Measurements from ENCODE around the gene NKAIN2. TPM values are rescaled to one million over a fixed set of nuclear protein-coding genes. Genes with fewer than 3 reads are reported as not detected.
A peak's percentile ranks its signal among the peaks of the same experiment; 100 is the strongest.

The NKAIN2 gene
- total and polyA plus RNA-seq, 8 donors: 9.5 to 23.4 (median 18.9) TPM; not detected in 2

DNA sequence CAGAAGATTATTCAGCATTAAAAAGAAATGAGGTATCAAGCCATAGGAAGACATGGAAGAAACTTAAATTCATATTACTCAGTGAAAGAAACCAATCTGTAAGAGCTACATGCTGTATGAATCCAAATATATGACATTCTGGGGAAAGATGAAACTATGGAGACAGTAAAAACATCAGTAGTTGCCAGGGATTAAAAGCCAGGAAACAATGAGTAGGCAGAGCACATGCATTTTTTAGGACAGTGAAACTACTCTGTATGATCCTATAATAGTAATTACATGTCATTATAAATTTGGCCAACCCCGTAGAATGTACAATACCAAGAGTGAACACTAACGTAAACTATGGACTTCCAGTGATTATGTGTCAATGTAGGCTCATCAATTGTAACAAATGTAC, 1065.8 kb downstream of the NKAIN2 start:
- H3K9me3 ChIP-seq: no peaks in the 10 kb centered on the region
- peak in 1 of 4 donors; percentile 47 for DNase-seq
- intact Hi-C loops (cut with DNase I): no loop called here
- H3K4me1 ChIP-seq: no peaks in the 10 kb centered on the region
- TF ChIP-seq, protein P1, sequence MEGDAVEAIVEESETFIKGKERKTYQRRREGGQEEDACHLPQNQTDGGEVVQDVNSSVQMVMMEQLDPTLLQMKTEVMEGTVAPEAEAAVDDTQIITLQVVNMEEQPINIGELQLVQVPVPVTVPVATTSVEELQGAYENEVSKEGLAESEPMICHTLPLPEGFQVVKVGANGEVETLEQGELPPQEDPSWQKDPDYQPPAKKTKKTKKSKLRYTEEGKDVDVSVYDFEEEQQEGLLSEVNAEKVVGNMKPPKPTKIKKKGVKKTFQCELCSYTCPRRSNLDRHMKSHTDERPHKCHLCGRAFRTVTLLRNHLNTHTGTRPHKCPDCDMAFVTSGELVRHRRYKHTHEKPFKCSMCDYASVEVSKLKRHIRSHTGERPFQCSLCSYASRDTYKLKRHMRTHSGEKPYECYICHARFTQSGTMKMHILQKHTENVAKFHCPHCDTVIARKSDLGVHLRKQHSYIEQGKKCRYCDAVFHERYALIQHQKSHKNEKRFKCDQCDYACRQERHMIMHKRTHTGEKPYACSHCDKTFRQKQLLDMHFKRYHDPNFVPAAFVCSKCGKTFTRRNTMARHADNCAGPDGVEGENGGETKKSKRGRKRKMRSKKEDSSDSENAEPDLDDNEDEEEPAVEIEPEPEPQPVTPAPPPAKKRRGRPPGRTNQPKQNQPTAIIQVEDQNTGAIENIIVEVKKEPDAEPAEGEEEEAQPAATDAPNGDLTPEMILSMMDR (IDR thresholded peaks at IDR 0.05): no peak
- no peak overlapping the region for H3K27ac ChIP-seq
- no peaks in the 10 kb centered on the region for H3K36me3 ChIP-seq
- no peaks in the 10 kb centered on the region for H3K27me3 ChIP-seq
- no peak for ATAC-seq
- H3K4me3 ChIP-seq: no peak overlapping the region

DNA sequence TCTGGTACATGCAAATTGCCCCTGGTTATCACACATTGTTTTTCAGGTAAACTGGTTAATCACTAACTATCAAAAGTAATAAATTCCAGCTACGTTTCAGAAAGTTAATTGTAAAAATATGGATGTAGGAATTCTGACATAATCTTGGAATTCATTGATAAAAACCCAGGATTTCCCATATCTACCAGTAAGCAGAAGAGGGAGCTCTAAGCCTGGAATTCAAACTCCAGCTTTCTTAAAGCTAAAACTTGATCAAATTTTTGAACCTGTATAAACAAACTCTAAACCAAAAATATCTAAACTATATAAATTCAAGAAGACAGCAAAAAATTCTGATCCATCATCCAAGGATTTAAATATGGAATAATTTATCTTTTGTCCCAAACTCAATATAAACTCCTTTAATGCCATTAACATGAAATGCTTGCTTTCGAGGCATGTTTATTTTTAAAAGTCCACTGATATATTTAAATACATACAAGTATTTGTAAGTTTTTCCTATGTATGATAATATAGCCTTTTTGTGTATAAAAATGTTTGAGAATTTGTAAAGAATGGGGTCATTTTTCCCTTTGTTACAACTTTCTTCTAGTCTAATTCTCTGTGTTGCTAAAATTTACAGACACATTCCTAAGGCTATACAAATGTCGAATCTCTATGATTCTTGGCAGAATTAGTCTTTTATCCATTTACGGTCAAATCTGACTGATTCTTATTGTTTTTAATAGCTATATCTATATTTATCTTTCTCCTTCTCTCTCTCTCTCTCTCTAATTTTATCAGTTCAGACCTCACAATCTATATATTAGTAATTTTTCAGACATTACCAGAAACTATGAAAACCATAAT, 1067.2 kb downstream of the NKAIN2 start:
- H3K27me3 ChIP-seq: no peaks in the 10 kb centered on the region
- DNase-seq (peak in 1 of 4 donors; percentile 52), ATAC-seq (peak; percentile 52)
- no peaks in the 10 kb centered on the region for H3K9me3 ChIP-seq
- no peak overlapping the region for H3K4me3 ChIP-seq
- no peaks in the 10 kb centered on the region for H3K36me3 ChIP-seq
- intact Hi-C loops (cut with DNase I): loop anchor here in 1 of 2 donors (5.0 kb wide), 1 partner anchor 246 kb away; no protein-coding TSS in a partner anchor
- no peaks in the 10 kb centered on the region for H3K4me1 ChIP-seq
- TF ChIP-seq, protein P1 (IDR thresholded peaks at IDR 0.05): peak; percentile 56 to 57
- no peak overlapping the region for H3K27ac ChIP-seq

DNA sequence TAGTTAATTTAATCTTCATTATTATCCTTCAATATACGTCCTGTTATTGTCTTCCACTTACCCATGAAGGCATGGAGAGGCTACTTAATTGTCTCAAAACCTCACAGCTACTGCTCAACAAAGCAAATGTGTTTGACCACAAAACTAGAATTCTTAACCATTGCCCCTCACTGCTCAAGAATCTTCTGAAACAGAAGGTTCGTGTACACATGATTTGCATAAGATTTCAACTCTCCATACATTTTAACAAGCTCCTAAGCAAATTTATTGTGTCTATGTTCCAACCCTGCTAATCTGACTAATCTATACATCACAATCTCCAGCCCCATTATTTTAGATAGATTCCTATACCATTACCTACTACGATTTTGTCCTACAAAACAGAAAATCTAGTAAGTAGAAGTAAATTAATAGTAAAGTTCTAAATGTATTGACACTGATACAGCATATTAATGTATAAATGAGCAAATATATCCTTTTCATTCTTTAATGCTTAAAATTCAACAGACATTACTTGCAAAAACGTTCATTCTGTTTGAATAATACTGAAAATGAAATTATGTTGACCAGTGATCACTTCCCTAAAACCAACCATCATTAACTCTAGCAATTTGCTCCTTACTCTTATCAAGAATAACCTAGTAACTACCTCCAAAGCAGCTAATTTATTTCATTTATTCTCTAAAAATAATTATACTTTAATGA, 1068.8 kb downstream of the NKAIN2 start:
- ATAC-seq (no peak), DNase-seq (no peak)
- TF ChIP-seq, protein P1 (IDR thresholded peaks at IDR 0.05): no peak
- no peaks in the 10 kb centered on the region for H3K27me3 ChIP-seq
- no peaks in the 10 kb centered on the region for H3K36me3 ChIP-seq
- no peaks in the 10 kb centered on the region for H3K4me1 ChIP-seq
- H3K4me3 ChIP-seq: no peak overlapping the region
- intact Hi-C loops (cut with DNase I): loop anchor here in 1 of 2 donors (5.0 kb wide), 1 partner anchor 245 kb away; no protein-coding TSS in a partner anchor
- H3K27ac ChIP-seq: no peak overlapping the region
- H3K9me3 ChIP-seq: no peaks in the 10 kb centered on the region

DNA sequence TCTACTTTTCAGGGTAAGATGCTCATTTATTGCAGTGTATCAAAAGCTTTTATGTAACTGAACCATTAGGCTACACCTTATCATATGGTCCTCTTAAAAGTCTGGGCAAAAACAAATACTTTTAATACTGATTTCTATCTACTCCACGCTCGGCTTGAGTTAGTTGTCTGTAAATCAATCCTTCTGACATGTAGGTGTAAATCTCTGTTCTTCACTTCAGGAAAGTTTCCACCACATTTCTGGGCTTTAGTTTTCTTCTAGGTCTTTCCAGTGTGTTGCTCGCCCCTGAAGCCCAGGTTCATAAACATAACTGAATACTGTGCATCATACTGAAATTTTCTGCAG, 1069.4 kb downstream of the NKAIN2 start:
- H3K4me3 ChIP-seq: no peak overlapping the region
- ATAC-seq: no peak
- no peaks in the 10 kb centered on the region for H3K9me3 ChIP-seq
- no peaks in the 10 kb centered on the region for H3K36me3 ChIP-seq
- H3K4me1 ChIP-seq: no peaks in the 10 kb centered on the region
- H3K27ac ChIP-seq: no peak overlapping the region
- intact Hi-C loops (cut with DNase I): loop anchor here in 1 of 2 donors (5.0 kb wide), 1 partner anchor 244 kb away; no protein-coding TSS in a partner anchor
- no peaks in the 10 kb centered on the region for H3K27me3 ChIP-seq
- DNase-seq: no peak
- TF ChIP-seq, protein P1 (IDR thresholded peaks at IDR 0.05): no peak

Other genes with a start within 250 kb of the NKAIN2 start
- under 1 TPM; 0.08 to 0.15 TPM for gene TRDN, start 166.9 kb upstream of the NKAIN2 start, total RNA-seq
- gene TRDN, start 166.9 kb upstream of the NKAIN2 start, polyA plus RNA-seq (ENCODE audit: insufficient read length in 6 of 6): under 1 TPM in 3 of 6 donors, not detected in 3; 0.03 to 0.18 (median 0.11) TPM